ENCODE measurements around the gene ANKMY1. TPM values are rescaled to one million over a fixed set of nuclear protein-coding genes. Genes with fewer than 3 reads are reported as not detected.

Gene ANKMY1
- total RNA-seq, 2 donors from 2014 or later: 15.4 to 22.1 TPM

DNA sequence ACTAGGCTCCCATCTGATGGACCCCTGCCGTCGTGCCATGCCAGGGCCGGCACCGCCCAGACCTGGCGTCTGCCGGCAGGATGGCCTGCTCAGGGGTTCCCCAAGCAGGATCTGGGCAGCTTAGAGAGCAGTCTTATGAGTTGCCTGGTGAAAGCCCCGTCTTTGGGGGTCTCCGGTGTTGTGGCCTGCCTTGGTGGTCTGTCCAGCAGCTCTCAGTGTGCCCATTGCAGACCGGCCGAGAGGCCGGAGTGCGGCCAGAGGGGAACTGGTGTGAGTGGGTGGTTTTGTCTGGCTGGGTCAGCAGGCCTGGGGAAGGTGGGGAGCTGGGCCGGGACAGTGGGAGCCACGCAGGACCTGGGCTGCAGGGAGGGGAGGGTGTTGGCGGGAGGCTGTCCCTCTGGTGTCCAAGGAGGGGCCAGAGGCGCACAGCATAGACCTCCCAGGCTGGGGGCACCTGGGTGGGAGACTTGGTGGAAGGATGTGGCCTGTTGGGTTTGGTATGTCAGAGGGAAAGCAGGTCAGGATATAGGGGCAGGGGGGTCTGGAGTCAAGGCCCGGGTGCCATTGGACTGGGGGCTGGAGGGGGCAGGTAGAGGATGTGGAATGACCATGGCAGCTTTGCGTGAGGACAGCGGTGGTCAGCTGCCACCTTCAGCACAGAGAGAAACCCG is 105.9 kb downstream of the ANKMY1 start:
- peak in 1 of 2 donors; percentile 4 for ATAC-seq
- peaks cover 0 to 4% of the 10 kb centered on the region in 2 donors for H3K36me3 Mint-ChIP-seq
- DNase-seq (ENCODE audit: low spot score in 2 of 2): no peak
- H3K9me3 Mint-ChIP-seq: no peaks in the 10 kb centered on the region
- H3K27ac Mint-ChIP-seq: no peak overlapping the region

DNA sequence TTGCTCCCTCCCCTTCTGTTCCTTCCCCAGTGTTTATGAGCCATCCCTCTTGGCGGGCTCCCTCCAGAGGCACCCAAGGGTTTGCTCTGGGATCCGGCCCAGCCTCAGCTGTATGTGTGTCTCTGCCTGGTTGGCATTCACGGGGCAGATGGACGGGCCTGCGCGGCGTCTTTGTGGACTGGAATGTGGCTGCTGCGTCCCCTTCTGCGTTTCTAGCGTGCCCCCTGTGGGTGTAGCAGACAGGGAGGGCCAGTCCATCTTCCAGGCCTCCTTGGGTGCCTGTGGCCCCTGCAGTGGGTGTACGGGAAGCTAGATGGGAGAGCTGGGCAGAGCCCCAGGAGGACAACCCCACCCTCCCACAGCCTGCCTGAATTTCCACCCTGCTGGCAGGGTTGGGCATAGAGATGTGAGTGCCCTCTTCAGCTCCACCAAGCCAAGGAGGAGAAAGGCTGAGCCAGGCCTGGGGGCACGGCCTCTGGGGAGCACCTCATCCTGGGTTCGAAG is 106.6 kb downstream of the ANKMY1 start:
- H3K27ac Mint-ChIP-seq: no peak overlapping the region
- peaks cover 0 to 4% of the 10 kb centered on the region in 2 donors for H3K36me3 Mint-ChIP-seq
- no peak for ATAC-seq

GRCh38 chr2:240450532-240451107 is 107.2 kb downstream of the ANKMY1 start:
- ATAC-seq: no peak

More for the DNA sequence above, 106.6 kb downstream of the ANKMY1 start:
- H3K9me3 Mint-ChIP-seq: no peaks in the 10 kb centered on the region
- DNase-seq (ENCODE audit: low spot score in 2 of 2): no peak

DNA sequence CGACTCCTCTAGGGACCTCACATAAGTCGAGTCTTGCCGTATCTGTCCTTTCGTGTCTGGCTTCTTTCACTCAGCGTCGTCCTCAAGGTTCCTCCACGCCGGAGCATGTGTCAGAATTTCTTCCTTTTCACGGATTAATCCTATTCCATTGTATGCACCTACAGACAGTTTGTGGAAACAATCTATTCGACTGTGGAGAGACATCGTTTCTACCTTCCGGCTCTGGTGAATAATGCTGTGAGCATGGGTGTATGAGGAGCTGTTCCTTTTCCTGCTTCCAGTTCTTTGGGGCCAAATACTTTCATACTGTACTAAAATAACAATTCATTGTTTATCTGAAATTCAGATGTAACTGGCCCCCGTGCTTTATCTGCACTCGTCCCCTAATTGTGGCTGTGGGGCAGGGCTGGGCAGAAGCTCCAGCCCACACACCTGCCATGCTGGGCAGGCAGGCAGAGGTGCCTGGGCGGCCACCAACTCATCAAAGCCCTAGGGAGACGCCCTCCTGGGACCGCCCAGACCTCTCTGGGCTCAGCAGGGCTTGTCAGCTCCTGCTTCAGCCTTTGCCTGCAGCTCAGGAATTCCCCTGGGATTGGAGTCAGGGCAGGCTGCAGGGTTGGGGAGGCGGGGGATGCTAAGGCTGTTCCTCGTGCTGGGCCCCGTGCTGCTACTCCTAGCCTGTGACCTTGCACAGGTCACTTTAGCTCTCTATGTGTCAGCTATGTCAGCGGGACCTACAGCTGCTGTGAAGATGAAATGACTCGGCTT is 107.8 kb downstream of the ANKMY1 start:
- no peak for ATAC-seq
- Mint-ChIP-seq H3K9me3 (no peaks in the 10 kb centered on the region), H3K36me3 (peaks cover 0 to 4% of the 10 kb centered on the region in 2 donors), H3K27ac (peak overlapping the region in 1 of 2 donors; percentile 10)
- DNase-seq (ENCODE audit: low spot score in 2 of 2): no peak

More at GRCh38 chr2:240450532-240451107, 107.2 kb downstream of the ANKMY1 start:
- H3K27ac Mint-ChIP-seq: peak overlapping the region in 1 of 2 donors; percentile 10
- DNase-seq (ENCODE audit: low spot score in 2 of 2): no peak
- H3K36me3 Mint-ChIP-seq: peaks cover 0 to 4% of the 10 kb centered on the region in 2 donors
- no peaks in the 10 kb centered on the region for H3K9me3 Mint-ChIP-seq

- no peaks in the 10 kb centered on the region for H3K36me3 Mint-ChIP-seq
- no peak overlapping the region for H3K27ac Mint-ChIP-seq
- DNase-seq (ENCODE audit: low spot score in 2 of 2) (no peak), ATAC-seq (no peak)
- H3K9me3 Mint-ChIP-seq: no peaks in the 10 kb centered on the region
Observed at GRCh38 chr2:240448387-240449274, 109.2 kb downstream of the ANKMY1 start.

GRCh38 chr2:240447934-240448333 is 109.9 kb downstream of the ANKMY1 start:
- H3K36me3 Mint-ChIP-seq: no peaks in the 10 kb centered on the region
- no peaks in the 10 kb centered on the region for H3K9me3 Mint-ChIP-seq
- no peak for ATAC-seq
- DNase-seq (ENCODE audit: low spot score in 2 of 2): no peak
- no peak overlapping the region for H3K27ac Mint-ChIP-seq

- Mint-ChIP-seq H3K27ac (no peak overlapping the region), H3K36me3 (no peaks in the 10 kb centered on the region), H3K9me3 (no peaks in the 10 kb centered on the region)
- no peak for ATAC-seq
- no peak for DNase-seq (ENCODE audit: low spot score in 2 of 2)
Observed at GRCh38 chr2:240447331-240447730, 110.5 kb downstream of the ANKMY1 start.

DNA sequence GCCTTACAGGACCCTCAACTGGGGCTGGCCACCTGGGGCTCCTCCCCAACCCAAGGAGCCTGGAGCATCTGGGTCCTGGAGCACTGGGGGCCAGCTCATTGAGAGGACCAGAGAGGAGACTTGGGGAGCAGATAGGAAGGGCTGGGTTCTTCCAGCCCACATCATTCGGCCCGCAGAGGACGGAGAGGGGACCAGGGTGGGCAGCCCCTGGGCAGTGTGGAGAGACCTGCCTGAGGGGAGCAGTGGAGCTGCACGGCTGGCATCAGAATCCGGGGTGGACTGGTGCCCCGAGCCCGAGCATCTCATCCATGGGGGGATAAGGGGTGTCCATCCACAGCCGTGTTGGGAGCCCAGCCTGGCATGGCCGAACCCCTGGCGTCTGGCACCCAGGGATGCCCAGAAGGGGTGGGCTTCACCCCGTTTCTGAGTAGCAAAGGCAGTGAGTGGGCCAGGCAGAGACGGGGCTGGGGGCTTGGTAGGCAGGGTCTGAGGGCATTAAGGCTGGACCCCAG is 111.1 kb downstream of the ANKMY1 start:
- ATAC-seq: no peak
- no peaks in the 10 kb centered on the region for H3K36me3 Mint-ChIP-seq
- DNase-seq (ENCODE audit: low spot score in 2 of 2): no peak
- no peaks in the 10 kb centered on the region for H3K9me3 Mint-ChIP-seq
- H3K27ac Mint-ChIP-seq: no peak overlapping the region

GRCh38 chr2:240445961-240446663 is 111.7 kb downstream of the ANKMY1 start:
- DNase-seq (ENCODE audit: low spot score in 2 of 2) (no peak), ATAC-seq (no peak)
- no peaks in the 10 kb centered on the region for H3K36me3 Mint-ChIP-seq
- no peak overlapping the region for H3K27ac Mint-ChIP-seq
- no peaks in the 10 kb centered on the region for H3K9me3 Mint-ChIP-seq

DNA sequence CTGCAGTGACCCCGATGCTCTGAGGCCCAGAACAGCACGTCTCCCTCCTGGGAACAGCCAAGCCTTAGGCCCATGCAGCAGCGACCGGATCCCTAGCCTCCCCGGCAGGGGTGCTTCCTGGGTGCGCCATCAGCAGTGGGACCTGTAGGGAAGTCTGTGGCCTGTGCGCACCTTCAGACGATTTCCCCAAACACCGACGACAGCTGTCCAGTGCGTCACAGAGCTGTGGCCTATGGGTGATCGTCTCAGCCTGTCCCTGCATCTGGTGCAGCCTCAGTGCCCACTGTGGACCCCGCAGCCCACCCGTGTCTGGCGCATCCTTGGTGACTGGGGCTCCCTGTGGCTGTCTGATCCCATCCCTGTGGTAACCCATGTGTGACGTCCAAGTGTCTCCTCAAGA is 113.3 kb downstream of the ANKMY1 start:
- no peak overlapping the region for H3K27ac Mint-ChIP-seq
- H3K36me3 Mint-ChIP-seq: no peaks in the 10 kb centered on the region
- ATAC-seq (no peak), DNase-seq (ENCODE audit: low spot score in 2 of 2) (no peak)
- no peaks in the 10 kb centered on the region for H3K9me3 Mint-ChIP-seq

DNA sequence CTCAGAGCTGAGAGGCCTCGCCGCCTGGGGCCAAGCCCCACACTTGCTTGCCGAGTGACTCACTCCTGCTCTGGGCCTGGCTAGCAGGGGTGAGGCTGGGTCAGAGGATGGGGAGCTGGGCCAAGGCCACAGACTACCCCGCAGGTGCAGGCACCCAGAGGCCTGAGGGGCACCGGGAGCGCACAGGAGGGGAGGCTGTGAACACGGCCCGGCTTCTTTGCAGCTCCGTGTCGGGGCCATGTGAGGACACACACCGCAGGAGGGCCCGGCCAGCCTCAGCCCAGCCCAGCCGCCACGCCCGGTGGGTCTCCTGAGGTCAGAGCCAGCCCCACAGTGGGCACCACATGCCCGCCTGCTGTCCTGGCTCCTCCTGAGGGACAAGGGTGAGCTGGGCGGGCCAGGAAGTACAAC is 113.9 kb downstream of the ANKMY1 start:
- DNase-seq (ENCODE audit: low spot score in 2 of 2) (no peak), ATAC-seq (no peak)
- H3K27ac Mint-ChIP-seq: no peak overlapping the region
- H3K36me3 Mint-ChIP-seq: no peaks in the 10 kb centered on the region
- no peaks in the 10 kb centered on the region for H3K9me3 Mint-ChIP-seq

DNA sequence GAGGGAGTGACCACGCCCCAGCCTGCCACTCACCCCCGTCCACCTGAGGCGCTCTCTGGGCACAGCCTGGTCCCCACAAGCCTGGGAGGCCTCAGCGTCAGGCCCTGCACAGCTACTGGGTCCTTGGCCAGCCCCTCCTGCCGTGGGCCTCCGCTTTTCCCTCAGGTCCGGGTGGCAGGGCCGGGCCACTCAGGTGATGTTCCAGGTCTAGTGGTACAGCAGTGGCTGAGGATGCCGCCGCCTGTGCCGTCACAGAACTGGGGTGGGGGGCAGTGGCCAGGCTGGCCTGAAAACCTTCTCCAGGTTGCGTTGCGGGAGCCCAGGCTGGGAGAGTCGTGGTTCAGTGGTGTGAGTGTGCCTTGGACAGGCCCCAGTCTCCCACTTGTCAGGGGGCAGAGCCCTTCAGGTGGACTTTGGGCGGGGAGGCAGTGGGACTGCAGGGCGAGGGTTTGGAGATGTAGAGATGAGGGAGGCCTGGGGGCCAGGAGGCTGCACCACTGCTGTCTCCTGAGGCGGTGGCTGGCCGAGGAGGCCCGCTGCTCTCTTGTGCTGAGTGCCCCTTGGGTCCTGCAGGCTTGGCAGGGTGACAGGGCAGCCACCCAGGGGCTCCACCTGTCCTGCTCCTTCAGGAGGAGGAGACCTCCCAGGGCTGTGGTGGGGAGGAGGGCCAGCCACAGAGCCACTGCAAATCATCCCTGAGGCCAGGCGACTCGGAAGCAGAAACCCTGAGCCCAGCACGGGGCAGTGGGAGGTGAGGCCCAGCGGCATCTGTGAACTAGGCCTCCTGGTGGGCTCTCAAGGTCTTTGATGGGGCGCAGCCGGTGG is 114.7 kb downstream of the ANKMY1 start:
- no peak for DNase-seq (ENCODE audit: low spot score in 2 of 2)
- Mint-ChIP-seq H3K36me3 (no peaks in the 10 kb centered on the region), H3K27ac (no peak overlapping the region), H3K9me3 (no peaks in the 10 kb centered on the region)
- ATAC-seq: no peak

DNA sequence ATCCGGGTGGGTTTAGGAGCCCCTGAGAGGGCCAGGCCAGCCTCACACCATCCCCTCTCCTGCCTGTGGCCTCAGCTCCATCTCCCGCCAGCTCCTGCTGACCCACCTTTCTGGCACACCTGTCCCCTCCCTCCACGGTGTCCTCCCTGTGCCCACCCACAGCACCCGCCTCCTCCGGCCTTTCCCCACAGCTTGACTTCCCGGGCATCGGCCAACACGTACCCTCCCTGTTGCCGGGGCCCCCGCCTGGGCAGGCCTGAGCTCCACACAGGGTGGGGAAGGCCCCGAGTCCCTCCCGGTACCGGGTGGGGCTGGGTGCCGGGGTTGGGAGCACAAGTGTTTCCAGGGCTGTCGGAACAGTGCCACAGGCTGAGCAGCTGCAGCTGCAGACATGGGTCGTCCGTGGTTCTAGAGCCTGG is 115.8 kb downstream of the ANKMY1 start:
- no peak for ATAC-seq
- no peaks in the 10 kb centered on the region for H3K9me3 Mint-ChIP-seq
- DNase-seq (ENCODE audit: low spot score in 2 of 2): no peak
- H3K27ac Mint-ChIP-seq: no peak overlapping the region
- no peaks in the 10 kb centered on the region for H3K36me3 Mint-ChIP-seq

GRCh38 chr2:240441326-240441992 is 116.3 kb downstream of the ANKMY1 start:
- ATAC-seq (no peak), DNase-seq (ENCODE audit: low spot score in 2 of 2) (no peak)
- no peaks in the 10 kb centered on the region for H3K36me3 Mint-ChIP-seq
- peak overlapping the region in 1 of 2 donors; percentile 48 for H3K27ac Mint-ChIP-seq
- no peaks in the 10 kb centered on the region for H3K9me3 Mint-ChIP-seq
